Stimulated activated CD8-positive, alpha-beta memory T cell treated with anti-CD3 and anti-CD28 coated beads, Interleukin-4, amount 100 ng/mL, for 4 hours (primary cell): ENCODE data around the gene LAMA5.

ENCODE experiments used
- DNase-seq, 2 donors: peaks; one replicate each; pipeline ENCODE4 v3.0.0-alpha.2; 2020; ENCODE audit warnings: low read depth in 2 of 2, low spot score in 1 of 2

The LAMA5 gene

DNA sequence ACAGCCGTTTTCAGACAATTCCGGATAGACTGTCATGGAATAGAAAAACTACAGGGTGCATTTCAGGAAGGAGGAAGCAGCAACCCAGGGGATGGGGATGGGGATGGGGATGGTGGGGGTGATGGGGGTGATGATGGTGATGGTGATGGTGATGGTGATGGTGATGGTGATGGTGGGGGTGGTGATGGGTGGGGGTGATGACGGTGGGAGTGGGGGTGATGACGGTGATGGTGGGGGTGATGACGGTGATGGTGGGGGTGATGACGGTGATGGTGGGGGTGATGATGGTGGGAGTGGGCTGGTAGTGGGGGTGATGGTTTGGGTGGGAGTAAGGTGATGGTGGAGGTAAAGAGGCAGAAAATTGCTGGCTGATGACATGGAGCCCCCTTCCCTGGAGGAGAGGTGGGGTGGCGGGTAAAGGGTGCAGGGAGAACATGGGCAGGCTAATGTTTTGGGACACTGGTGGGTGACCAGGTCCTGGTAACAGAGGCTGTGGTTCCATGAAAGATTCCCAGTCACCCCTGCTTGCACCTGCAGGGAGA lies 17.5 kb downstream of the LAMA5 start:
- no peak for DNase-seq

DNA sequence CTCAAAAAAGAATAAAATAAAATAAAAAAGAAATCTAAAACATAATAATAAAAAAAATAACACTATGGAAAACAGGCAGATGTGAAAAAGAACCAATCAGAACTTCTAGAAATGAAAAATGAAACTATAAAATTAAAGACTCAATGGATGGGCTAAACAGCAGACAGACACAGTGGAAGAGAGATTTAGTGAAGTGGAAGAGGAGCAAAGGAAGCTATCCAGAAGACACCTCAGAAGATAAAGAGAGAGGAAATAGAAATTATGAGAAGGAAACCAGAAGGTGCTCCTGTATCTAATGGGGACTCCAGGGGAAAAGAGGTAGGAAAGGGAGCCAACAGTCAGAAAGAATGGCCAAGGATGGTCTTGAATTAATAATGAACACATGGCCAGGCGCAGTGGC lies 18.5 kb downstream of the LAMA5 start:
- no peak for DNase-seq

DNA sequence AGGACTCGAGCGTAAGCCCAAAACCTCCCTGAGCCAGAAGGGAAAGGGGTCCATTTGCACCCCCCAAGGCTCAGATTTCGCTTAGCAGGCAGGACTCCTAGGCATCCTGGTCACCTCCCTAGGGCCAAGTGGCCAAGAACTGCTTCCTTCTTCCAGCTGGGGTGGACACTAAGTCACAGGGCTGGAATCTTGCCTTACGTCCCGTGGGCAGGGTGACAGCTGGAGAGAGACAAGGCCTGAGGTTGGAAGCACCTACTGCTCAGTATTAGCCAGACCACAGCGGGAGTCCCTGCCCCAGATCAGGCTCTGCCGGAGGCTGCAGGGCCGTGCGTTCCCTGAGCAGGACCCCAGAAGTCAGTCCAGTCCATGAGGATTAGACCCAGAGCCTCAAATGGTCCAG lies 19.7 kb downstream of the LAMA5 start:
- no peak for DNase-seq

DNA sequence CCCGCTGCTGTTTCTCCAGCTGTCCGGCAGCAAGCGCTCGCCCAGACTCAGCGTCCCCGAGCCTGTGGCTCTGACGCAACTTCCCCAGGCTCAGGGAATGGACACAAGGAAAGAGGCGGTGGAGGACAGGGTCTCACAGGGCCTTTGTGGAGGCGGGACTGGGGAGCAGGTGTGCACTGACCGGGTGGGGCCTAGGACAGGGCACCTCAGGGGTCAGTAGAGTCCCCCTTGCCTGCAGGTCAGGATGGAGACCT lies 20.0 kb downstream of the LAMA5 start:
- DNase-seq, result no peak

DNA sequence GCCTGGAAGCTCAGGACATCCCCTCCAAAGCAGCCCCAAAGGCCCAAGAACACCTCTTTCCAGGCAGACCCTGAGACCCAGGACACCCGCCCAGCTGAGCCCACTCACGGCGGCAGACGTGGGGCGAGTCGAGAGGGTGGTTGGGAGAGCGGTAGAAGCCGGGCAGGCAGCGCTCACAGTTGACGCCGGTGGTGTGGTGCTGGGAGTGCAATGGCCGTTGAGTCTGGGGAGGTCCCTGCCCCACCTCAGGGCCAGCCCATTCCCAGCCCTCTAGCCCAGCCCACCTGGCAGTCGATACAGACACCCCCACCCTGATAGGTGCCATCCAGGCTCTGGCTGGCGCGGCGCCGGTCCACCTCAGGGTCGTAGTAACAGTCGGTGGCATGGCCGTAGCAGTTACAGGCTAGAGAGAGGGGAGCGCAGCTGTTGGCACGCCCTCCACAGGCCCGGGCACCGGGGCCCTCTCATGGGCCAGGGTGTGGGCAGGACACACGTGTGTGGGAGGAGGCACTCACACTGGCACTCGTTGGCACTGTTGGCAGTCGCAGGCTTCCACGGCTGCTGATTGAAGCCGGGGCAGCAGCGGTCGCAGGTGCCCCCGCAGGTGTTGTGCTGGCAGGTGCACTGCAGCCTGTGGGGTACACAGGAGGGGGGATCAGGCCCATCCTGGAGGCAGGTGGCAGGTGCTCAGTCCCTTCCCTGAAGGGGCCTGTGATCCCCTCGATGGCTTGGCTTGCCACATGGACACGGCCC lies 20.5 kb downstream of the LAMA5 start:
- DNase-seq, result no peak

DNA sequence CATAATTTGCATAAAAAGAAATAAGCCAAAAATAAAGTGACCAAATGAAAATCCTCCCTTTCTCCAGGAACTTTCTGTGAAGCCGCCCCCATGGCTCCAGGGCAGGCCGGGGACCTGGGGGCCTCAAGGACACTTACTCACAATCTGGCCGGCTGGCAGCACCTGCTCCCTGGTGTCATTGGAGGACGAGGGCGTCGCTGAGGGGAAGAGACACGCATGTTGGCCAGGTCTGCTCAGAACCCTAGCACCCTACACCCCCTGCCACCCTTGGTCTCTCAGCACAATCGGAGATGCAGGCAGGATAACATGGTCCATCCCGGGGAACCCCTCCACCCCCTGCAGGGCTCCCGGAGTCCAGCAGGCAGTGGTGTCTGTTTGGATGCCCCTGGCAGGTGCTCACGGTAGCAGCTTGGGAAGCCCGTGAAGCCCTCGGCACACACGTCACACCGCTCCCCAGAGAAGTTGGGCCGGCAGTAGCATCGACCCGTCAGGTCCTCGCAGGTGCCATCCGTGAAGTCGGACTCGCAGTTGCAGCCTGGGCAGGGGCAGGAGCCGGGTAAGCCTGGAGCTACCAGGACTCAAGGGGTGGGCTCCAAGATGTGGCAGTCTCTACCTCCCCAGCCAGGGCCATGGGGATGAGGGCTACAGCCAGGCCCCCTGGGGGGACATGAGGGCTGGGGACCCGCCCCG lies 21.3 kb downstream of the LAMA5 start:
- DNase-seq, result no peak

DNA sequence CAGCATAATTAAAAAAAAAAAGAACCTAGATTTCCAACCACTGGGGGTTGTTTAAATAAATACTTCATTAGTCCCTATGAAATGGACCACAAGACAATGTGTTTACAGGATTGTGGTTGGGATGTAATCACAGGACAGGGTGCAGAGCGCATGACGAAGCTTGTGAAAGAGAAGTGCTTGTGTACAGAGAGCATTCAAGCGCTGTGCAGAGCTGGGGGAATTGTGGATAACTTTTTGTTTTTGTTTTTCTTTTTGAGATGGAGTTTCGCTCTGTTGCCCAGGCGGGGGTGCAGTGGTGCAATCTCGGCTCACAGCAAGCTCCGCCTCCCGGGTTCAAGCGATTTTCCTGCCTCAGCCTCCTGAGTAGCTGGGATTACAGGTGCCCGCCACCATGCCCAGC lies 22.3 kb downstream of the LAMA5 start:
- DNase-seq, result no peak

DNA sequence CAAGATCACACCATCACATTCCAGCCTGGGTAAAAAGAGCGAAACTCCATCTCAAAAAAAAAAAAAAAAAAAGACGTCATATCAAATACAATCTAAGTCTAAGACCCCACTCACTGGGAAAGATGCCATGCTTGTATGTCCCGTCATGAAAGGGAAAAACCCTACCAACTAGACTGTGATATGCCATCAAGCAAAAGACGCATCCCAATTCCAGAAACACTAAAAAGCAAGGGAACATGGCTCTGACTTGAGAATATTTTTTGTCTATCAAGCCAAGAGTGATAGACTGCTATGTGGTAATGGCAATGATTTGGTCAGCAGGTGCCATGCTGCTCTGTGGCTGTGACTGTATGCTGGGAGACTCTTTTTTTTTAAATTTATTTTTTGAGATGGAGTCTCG lies 23.0 kb downstream of the LAMA5 start:
- no peak for DNase-seq

DNA sequence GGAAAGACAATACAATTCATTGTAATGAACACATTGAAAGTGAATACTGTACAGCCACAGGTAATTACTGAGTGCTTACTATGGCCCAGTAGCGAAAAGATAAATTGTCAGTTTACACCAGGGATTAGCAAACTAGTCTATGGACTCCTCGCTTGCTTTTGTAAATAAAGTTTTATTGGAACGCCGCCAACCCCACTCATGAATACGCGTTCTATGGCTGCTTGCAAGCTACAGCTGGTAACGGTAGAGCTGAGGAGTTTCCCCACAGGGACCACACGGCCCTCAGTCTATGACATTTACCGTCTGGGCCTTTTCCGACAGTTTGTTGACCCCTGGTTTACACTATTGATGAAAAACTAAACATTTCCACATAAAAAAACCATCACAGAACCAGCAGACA lies 24.2 kb downstream of the LAMA5 start:
- DNase-seq, result no peak

DNA sequence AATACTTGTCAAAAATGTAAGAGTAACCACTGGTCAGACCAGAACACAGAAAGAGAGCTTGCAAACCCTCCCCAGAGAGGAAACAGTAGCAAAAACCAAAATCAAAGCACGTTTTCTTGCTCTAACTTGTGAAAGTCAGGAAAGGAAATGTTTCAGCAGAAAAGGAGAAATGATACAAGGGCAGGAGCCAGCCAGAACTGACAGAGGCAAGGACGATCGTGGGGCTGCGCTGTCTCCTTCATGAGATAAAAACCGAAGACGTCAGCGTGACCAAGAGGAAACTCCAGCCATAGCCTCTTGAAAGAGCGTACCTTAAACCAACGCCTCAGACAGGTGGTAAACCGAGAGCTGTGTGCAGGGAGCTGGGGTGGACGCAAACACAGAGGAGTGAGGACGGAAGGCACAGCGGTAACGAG lies 27.5 kb downstream of the LAMA5 start:
- no peak for DNase-seq

DNA sequence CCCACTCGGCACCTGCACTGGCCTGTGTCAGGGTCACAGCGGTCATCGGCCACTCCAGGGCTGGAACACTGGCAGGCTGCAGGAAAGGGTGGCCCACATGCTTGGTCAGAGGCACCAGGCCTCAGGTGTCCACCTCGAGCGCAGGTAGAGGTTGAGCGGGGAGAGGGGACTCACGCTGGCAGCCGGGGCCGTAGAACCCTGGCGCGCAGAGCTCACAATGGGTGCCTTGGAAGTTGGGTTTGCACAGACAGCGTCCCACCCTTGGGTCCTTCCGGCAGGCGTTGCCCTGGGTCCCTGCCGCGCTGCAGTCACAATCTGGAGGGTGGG lies 28.9 kb downstream of the LAMA5 start:
- DNase-seq, result no peak

DNA sequence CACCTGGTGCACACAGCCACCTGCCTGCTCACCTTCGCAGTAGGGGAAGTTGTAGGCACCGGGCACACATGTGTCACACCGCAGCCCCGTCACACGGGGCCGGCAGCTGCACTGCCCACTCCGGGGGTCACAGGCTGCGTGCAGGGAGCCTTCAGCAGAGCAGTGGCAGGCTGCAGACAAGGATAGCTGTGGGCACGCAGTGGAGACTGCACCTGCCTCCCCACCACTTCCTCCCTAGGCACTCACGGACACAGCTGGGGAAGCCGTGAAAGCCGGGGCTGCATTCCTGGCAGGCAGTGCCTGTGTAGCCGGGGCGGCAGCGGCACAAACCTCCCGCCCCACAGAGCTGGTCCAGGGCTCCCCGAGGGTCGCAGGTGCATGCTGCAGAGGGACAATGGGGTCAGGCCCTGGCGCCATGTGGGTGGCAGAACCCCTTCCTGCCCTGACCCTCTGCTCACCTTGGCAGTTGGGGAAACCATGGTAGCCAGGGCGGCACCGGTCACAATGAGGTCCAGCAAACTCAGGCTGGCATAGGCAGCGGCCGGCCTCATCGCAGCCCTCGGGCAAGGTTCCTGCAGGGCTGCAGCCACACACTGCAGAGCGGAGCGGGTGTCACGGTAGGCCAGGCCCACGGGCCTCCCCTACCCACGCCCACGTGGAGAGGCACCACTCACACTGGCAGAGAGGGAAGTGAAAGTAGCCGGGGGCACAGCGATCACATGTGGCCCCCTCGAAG lies 29.4 kb downstream of the LAMA5 start:
- DNase-seq, result no peak

DNA sequence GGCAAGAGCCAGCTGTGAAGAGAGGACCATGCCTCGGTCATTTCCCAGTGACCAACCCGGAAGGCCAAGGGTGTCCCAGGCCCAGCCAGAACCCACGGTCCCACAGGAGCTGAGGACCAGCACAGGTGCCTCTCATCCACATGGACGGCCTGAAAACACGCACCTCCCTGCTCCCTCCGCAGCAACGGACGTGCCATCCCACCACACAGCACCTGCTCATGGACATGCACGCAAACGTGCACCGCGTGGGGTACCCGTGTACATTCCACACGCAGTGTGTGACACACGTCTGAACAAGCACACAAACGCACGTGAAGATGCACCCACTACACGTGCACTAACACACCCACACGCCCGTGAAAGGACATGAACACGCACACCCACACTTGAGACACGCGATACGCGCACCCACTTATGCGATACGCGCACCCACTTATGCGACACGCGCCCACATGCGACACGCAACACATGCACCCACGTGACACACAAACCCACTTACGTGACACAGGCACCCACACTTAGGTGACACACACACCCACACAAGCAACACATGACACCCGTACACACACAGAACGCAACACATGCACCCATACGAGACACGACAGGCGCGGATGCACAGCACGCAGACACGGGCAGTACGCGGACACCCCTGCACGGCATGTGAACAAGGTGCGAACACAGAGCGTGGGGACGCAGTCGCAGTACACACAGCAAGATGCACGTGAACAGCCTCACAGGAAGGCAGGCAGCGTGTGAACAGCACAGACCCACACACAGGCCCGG lies 30.1 kb downstream of the LAMA5 start:
- no peak for DNase-seq

DNA sequence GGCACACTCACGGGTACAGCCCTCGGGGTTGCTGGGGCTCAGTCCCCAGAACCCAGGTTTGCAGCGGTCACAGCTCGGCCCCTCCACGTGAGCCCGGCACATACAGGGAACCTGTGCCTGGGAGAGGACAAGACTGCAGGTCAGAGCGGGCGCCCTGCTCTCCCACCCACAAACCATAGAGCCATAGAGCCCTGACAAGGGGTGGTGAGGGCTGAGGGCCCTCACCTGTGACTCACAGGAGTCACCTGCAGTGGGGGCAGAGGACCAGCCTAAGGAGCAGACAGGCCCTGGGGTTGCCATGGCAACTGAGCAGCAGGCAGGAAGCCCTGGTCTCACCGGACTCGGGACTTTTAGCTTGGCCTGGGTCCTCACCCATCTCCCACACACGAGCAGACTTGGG lies 30.8 kb downstream of the LAMA5 start:
- DNase-seq, result no peak

DNA sequence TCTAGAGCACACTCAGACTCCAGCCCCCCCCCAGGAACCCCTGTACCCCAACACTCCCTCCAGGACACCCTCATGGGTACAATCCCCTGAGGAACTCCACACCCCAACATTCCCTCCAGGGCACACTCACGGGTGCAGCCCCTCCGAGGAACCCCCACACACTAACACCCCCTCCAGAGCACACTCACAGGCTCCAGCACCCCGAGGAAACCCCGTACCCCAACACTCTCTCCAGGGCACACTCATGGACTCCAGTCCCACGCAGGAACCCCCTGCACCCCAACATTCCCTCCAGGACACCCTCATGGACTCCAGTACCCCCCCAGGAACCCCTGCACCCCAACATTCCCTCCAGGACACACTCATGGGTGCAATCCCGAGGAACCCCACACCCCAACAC lies 31.6 kb downstream of the LAMA5 start:
- DNase-seq, result no peak

DNA sequence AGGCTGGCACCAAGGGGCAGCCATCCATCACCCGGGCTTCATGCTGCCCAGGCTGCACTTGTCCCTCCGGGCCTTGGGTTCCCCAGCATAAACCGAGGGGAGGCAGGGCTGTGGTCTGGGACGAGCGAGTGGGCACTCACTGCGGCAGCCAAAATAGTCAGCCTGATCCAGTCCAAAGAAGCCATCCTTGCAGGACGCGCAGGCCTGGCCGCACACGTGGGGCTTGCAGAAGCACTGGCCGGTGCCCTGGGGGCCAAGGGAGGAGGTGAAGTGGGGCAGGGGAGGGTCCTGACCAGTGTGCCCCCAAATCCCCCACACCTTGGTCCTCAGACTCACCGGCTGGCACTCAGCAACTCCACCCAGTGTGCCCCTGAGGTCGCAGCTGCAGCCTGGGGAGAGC lies 32.2 kb downstream of the LAMA5 start:
- DNase-seq, result no peak

DNA sequence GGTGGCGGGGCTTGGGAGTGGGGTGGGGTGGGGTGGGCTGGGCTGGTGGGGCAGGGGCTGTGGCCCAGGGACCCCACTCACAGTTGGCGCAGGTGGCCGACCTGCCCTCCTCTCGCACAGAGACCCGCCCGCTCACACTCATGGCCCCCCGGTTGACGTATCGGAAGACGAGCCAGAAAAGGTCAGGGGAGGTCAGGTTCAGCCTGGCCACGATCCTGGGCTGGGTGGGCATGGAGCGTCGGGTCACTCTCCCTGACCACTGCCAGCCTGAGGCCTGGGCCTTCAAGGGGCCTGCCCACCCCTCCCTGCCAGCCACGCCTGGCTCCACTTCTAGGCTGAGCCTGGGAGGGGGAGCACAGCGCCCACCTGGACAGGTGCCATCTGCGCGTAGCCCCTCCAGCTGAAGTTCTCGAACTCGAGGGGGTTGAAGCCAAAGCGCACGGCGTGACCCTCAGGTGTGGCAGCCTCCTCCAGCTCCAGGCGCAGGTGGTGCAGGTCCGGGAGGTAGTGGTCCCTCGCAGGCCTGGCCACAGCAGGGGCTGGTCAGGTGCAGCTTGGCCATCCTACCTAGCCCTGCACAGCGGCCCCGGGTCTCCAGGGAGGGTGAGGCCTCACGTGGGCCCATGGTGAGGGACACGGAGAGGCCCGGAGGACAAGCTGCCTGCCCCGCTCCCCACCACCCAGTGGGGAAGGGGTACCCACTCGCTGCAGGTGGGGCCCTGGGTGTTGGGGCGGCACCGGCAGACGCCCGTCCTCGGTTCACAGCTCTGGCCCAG lies 33.1 kb downstream of the LAMA5 start:
- DNase-seq, result no peak

DNA sequence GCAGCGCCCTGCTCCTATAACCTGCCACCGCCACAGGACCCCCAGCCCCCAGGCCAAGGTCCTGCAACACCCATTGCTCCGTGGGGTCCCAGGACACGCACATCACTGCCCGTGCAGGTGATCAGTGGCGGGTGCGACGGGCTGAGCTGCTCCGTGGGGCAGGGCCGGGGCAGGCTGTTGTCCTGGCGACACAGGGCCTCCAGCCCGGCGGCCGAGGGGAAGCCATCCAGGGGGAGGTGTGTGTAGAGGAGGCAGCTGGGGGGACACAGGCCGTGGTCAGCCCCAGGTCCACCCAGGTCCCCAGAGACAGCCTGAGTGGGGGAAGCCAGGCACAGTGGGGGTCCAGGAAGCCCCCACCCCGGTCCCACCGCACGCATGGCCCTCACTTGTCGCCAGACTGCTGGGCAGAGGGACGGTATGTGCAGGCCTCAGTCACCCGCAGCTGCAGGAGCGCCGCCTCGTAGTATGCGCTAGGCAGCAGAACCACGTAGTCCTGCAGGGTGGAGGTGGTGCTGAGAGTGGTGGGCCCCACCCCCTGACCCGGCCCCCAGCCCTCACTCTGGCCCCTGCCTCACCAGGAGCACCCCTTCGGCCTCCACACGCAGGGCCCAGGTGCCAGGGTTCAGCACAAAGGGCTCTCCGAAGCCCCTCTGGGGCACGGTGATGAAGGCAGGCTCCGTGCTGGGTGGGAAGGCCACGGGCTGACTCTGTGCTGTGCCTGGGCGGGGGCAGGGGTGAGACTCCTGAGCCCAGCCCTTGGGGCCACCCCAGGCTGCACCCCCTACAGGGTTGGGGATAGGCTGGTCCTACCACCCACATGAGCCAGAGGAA lies 33.9 kb downstream of the LAMA5 start:
- DNase-seq, result no peak

DNA sequence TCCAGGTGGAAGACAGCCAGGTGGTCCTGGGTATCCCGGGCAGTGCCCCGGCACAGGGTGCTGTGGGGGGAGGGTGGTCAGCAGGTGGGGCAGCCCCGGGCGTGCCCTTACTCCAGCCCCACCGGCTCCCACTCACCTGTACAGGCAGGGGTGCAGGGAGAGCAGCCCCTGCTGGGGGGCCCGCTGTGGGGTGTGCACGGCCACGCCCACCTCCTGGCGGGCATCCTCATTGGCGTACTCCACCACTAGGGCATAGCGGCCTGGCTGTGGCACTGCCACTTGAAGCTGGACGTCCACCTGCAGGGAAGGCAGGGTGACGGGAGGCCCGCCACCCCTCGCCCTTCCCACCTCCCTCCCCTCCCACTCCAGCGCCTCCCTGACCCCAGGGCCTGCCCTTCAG lies 34.7 kb downstream of the LAMA5 start:
- DNase-seq, result no peak

DNA sequence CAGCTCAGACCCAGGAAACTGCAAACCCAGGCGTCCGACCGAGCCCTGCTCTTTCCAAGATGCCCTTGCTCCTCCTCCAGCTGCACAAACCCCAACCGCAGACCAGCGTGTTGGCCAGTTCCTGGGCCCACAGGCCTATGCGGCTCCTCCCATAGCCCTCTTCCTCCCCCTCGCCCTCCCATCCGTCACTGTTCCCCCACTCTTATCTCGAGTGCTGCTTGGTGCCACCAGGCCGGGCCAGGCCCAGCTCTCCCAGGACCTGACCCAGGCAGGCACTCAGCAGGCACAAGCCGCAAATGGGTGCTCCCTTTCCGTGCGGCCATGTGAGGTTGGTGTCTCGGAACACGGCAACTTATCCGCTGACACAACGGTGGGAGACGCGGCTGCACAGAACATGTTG lies 35.8 kb downstream of the LAMA5 start:
- no peak for DNase-seq
